ENCODE measurements around the gene LRRC58. TPM values are rescaled to one million over a fixed set of nuclear protein-coding genes. Genes with fewer than 3 reads are reported as not detected.
"Not testable (repeated sequence)": the region's sequence is repeated elsewhere in the genome, so short reads cannot be mapped to it uniquely, and the experiment has no call there.

LRRC58 gene
- total RNA-seq, 6 experiments from 2014 or later: 14.2 to 17.9 (median 16.3) TPM

DNA sequence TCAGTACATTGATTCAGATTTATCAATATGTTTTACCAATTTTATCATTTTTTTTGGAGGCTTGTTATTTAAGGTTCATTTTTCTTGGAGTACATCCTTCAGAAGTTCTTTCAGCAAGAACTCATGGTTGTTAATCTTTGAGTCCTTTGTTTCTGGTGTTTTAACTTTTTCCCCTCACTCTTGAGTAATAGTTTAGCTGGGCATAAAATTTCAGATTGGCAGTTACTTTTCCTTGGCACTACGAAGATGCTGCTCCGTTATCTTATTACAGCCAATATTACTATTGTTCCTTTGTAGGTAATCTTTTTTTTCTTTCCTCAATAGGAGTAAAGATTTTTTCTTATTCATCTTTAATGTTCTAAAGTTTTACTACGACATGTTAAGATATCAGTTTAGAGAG lies 9.8 kb downstream of the LRRC58 start:
- no peak for DNase-seq
- Mint-ChIP-seq H3K9me3 (peaks cover 23% of the 10 kb centered on the region), H3K27ac (no peak overlapping the region), H3K36me3 (ENCODE audit: low read depth) (peaks cover 48% of the 10 kb centered on the region), H3K27me3 (ENCODE audit: insufficient read depth) (no peaks in the 10 kb centered on the region; the same call in 1 of the 2 replicates), H3K4me1 (ENCODE audit: low read depth) (peaks cover 5% of the 10 kb centered on the region), H3K4me3 (no peak overlapping the region)
- TF ChIP-seq, protein P1, sequence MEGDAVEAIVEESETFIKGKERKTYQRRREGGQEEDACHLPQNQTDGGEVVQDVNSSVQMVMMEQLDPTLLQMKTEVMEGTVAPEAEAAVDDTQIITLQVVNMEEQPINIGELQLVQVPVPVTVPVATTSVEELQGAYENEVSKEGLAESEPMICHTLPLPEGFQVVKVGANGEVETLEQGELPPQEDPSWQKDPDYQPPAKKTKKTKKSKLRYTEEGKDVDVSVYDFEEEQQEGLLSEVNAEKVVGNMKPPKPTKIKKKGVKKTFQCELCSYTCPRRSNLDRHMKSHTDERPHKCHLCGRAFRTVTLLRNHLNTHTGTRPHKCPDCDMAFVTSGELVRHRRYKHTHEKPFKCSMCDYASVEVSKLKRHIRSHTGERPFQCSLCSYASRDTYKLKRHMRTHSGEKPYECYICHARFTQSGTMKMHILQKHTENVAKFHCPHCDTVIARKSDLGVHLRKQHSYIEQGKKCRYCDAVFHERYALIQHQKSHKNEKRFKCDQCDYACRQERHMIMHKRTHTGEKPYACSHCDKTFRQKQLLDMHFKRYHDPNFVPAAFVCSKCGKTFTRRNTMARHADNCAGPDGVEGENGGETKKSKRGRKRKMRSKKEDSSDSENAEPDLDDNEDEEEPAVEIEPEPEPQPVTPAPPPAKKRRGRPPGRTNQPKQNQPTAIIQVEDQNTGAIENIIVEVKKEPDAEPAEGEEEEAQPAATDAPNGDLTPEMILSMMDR (IDR thresholded peaks at IDR 0.05): no peak

GRCh38 chr3:120338517-120338916 lies 10.6 kb downstream of the LRRC58 start:
- Mint-ChIP-seq H3K4me1 (ENCODE audit: low read depth) (no peaks in the 10 kb centered on the region), H3K36me3 (ENCODE audit: low read depth) (peaks cover 48% of the 10 kb centered on the region), H3K9me3 (peaks cover 23% of the 10 kb centered on the region), H3K27ac (no peak overlapping the region), H3K27me3 (ENCODE audit: insufficient read depth) (no peaks in the 10 kb centered on the region; the same call in 1 of the 2 replicates), H3K4me3 (no peak overlapping the region)
- TF ChIP-seq, protein P1 (IDR thresholded peaks at IDR 0.05): no peak
- no peak for DNase-seq

- DNase-seq: no peak
- TF ChIP-seq, protein P1 (IDR thresholded peaks at IDR 0.05): no peak
- H3K27ac Mint-ChIP-seq: no peak overlapping the region
- no peaks in the 10 kb centered on the region for H3K4me1 Mint-ChIP-seq (ENCODE audit: low read depth)
- no peaks in the 10 kb centered on the region for H3K27me3 Mint-ChIP-seq (ENCODE audit: insufficient read depth)
- H3K4me3 Mint-ChIP-seq: no peak overlapping the region
- peaks cover 17% of the 10 kb centered on the region for H3K36me3 Mint-ChIP-seq (ENCODE audit: low read depth)
- no peaks in the 10 kb centered on the region for H3K9me3 Mint-ChIP-seq
Measured at GRCh38 chr3:120332646-120333045, 16.5 kb downstream of the LRRC58 start.

DNA sequence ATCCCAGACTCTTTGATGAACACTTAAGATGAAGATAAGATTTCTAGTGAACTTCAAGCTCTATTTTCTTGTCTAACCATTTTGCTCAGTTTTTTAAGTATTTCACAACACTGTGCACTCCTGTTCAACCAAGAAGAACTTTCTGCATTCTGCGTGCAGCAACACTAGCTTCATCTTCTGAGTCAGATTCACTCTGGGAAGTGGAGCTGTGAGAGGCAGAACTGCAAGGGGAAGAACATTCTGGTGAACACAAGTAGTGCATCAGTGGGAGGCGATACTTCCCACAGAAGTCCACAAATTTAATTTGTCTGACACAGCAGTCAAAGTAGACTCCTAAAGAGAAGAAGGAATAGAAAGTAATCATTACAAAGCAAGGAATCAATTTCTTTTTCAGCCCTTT lies 18.1 kb downstream of the LRRC58 start:
- TF ChIP-seq, protein P1 (IDR thresholded peaks at IDR 0.05): no peak

DNA sequence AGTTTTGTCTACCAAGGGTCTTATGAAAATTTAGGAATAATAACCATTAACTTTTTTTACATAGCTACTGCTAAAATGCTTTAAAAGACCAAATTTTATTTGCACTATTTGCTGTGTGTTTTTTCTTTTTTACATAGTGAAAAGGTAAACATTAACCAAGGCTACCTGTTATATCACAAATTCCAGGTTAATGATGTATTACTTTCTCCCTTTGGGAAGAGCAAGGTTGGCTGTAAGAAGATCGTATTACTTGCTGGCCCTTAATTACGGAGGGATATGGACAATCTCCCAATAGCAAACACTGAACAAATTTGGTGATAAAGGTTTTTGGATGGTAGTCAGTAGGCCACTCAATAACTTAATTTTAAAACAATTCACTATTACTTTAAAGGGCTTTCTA lies 22.4 kb downstream of the LRRC58 start:
- no peak for DNase-seq
- peaks cover 20% of the 10 kb centered on the region for H3K36me3 Mint-ChIP-seq (ENCODE audit: low read depth)
- H3K9me3 Mint-ChIP-seq: no peaks in the 10 kb centered on the region
- H3K27ac Mint-ChIP-seq: no peak overlapping the region
- TF ChIP-seq, protein P1 (IDR thresholded peaks at IDR 0.05): no peak
- H3K27me3 Mint-ChIP-seq (ENCODE audit: insufficient read depth): no peaks in the 10 kb centered on the region
- peaks cover 8% of the 10 kb centered on the region for H3K4me1 Mint-ChIP-seq (ENCODE audit: low read depth)
- no peak overlapping the region for H3K4me3 Mint-ChIP-seq

More for the DNA sequence above, 18.1 kb downstream of the LRRC58 start:
- no peak overlapping the region for H3K4me3 Mint-ChIP-seq
- H3K27ac Mint-ChIP-seq: no peak overlapping the region
- H3K4me1 Mint-ChIP-seq (ENCODE audit: low read depth): no peaks in the 10 kb centered on the region
- H3K27me3 Mint-ChIP-seq (ENCODE audit: insufficient read depth): no peaks in the 10 kb centered on the region
- DNase-seq: no peak
- peaks cover 17% of the 10 kb centered on the region for H3K36me3 Mint-ChIP-seq (ENCODE audit: low read depth)
- H3K9me3 Mint-ChIP-seq: no peaks in the 10 kb centered on the region

DNA sequence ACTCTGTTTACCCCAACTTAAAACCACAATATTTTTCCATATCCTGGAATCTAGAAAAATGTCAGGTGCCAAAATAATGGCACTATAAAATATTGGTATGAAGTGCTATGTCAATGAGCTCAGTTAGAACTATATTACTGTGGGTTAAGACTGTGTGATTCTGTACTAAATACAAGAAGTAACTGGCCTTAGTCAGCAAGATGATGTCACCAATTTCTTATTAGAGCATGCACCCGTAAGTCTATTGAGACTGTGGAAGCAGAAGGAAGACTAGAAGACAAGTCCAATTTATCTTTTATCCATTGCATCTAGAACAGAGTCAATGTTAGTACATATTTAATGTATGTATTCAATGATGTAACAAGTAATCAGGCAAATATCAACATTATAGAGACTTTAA lies 25.0 kb downstream of the LRRC58 start:
- TF ChIP-seq, protein P1 (IDR thresholded peaks at IDR 0.05): no peak
- Mint-ChIP-seq H3K9me3 (no peaks in the 10 kb centered on the region), H3K27ac (no peak overlapping the region), H3K4me3 (no peak overlapping the region), H3K27me3 (ENCODE audit: insufficient read depth) (no peaks in the 10 kb centered on the region), H3K4me1 (ENCODE audit: low read depth) (peaks cover 8% of the 10 kb centered on the region), H3K36me3 (ENCODE audit: low read depth) (peaks cover 16% of the 10 kb centered on the region)
- no peak for DNase-seq

GRCh38 chr3:120323761-120324160 lies 25.4 kb downstream of the LRRC58 start:
- H3K4me3 Mint-ChIP-seq; H3K9me3 Mint-ChIP-seq; H3K4me1 Mint-ChIP-seq (ENCODE audit: low read depth); H3K27me3 Mint-ChIP-seq (ENCODE audit: insufficient read depth); DNase-seq; H3K27ac Mint-ChIP-seq: not testable (repeated sequence)
- peaks cover 16% of the 10 kb centered on the region for H3K36me3 Mint-ChIP-seq (ENCODE audit: low read depth)

Data from HFFc6 (cell line).